ENCODE results near the gene MB21D2.

DNA sequence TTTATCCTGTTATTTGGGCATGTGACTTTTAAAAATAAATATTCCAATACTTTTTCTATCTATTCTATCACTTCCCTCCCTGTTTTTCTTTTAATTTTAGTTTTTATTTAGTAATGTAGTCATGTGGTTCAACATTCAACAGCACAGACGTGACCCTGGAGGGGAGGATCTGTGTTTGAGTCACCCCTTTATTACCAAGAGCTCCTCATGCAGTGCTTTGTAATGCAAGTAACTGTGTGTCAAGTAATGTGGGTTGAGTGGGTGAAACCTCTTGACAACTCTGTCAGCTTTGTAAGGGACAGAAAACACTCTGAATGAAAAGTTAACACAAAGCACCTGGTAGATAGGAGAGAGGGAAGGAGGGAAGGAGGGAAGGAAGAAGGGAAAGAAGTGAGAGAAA is 100.6 kb downstream of the MB21D2 start:
- no peak for TF ChIP-seq EZH2phosphoT487 (IDR thresholded peaks at IDR 0.05; ENCODE audit: borderline replicate concordance)
- TF ChIP-seq, protein P1, sequence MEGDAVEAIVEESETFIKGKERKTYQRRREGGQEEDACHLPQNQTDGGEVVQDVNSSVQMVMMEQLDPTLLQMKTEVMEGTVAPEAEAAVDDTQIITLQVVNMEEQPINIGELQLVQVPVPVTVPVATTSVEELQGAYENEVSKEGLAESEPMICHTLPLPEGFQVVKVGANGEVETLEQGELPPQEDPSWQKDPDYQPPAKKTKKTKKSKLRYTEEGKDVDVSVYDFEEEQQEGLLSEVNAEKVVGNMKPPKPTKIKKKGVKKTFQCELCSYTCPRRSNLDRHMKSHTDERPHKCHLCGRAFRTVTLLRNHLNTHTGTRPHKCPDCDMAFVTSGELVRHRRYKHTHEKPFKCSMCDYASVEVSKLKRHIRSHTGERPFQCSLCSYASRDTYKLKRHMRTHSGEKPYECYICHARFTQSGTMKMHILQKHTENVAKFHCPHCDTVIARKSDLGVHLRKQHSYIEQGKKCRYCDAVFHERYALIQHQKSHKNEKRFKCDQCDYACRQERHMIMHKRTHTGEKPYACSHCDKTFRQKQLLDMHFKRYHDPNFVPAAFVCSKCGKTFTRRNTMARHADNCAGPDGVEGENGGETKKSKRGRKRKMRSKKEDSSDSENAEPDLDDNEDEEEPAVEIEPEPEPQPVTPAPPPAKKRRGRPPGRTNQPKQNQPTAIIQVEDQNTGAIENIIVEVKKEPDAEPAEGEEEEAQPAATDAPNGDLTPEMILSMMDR (conservative IDR thresholded peaks at IDR 0.05; ENCODE audit: low read length), result no peak

All from Loucy (cell line).